ENCODE results near the gene ZNF524.
"Not testable (repeated sequence)": the region's sequence is repeated elsewhere in the genome, so short reads cannot be mapped to it uniquely, and the experiment has no call there.

DNA sequence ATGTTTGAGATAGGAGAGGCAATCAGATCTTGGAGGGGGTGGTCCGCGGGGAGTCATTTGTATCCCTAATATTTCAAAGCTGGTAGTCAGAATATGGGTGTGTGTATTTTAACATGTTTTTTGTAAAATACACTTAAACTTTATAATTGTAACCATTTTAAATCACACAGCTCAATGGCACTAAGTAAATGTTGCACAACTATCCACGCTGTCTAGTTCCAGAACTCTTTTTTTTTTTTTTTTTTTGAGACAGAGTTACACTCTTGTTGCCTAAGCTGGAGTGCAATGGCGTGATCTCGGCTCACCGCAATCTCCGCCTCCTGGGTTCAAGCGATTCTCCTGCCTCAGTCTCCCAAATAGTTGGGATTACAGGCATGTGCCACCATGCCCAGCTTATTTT, 16.2 kb upstream of the ZNF524 start:
- TF ChIP-seq, protein P1, sequence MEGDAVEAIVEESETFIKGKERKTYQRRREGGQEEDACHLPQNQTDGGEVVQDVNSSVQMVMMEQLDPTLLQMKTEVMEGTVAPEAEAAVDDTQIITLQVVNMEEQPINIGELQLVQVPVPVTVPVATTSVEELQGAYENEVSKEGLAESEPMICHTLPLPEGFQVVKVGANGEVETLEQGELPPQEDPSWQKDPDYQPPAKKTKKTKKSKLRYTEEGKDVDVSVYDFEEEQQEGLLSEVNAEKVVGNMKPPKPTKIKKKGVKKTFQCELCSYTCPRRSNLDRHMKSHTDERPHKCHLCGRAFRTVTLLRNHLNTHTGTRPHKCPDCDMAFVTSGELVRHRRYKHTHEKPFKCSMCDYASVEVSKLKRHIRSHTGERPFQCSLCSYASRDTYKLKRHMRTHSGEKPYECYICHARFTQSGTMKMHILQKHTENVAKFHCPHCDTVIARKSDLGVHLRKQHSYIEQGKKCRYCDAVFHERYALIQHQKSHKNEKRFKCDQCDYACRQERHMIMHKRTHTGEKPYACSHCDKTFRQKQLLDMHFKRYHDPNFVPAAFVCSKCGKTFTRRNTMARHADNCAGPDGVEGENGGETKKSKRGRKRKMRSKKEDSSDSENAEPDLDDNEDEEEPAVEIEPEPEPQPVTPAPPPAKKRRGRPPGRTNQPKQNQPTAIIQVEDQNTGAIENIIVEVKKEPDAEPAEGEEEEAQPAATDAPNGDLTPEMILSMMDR (IDR thresholded peaks at IDR 0.05): not testable (repeated sequence)
- not testable (repeated sequence) for TF ChIP-seq ZNF263 (CRISPR knock-in tag; IDR thresholded peaks at IDR 0.05; ENCODE audit: low read depth); SMAD3 (CRISPR knock-in tag; IDR thresholded peaks at IDR 0.05; ENCODE audit: borderline replicate concordance); TCF7 (CRISPR knock-in tag; IDR thresholded peaks at IDR 0.05; ENCODE audit: low read depth); NR1H2 (CRISPR knock-in tag; IDR thresholded peaks at IDR 0.05); ZNF121 (CRISPR knock-in tag; IDR thresholded peaks at IDR 0.05); TEAD1 (CRISPR knock-in tag; IDR thresholded peaks at IDR 0.05); JUN (CRISPR knock-in tag; IDR thresholded peaks at IDR 0.05); SP1 (CRISPR knock-in tag; conservative IDR thresholded peaks at IDR 0.05)
- TF ChIP-seq, protein P2, sequence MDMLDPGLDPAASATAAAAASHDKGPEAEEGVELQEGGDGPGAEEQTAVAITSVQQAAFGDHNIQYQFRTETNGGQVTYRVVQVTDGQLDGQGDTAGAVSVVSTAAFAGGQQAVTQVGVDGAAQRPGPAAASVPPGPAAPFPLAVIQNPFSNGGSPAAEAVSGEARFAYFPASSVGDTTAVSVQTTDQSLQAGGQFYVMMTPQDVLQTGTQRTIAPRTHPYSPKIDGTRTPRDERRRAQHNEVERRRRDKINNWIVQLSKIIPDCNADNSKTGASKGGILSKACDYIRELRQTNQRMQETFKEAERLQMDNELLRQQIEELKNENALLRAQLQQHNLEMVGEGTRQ (CRISPR knock-in tag; IDR thresholded peaks at IDR 0.05): not testable (repeated sequence)
- TF ChIP-seq, protein P3, sequence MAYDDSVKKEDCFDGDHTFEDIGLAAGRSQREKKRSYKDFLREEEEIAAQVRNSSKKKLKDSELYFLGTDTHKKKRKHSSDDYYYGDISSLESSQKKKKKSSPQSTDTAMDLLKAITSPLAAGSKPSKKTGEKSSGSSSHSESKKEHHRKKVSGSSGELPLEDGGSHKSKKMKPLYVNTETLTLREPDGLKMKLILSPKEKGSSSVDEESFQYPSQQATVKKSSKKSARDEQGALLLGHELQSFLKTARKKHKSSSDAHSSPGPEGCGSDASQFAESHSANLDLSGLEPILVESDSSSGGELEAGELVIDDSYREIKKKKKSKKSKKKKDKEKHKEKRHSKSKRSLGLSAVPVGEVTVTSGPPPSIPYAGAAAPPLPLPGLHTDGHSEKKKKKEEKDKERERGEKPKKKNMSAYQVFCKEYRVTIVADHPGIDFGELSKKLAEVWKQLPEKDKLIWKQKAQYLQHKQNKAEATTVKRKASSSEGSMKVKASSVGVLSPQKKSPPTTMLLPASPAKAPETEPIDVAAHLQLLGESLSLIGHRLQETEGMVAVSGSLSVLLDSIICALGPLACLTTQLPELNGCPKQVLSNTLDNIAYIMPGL (CRISPR knock-in tag; IDR thresholded peaks at IDR 0.05): not testable (repeated sequence)
- TF ChIP-seq, protein P4, sequence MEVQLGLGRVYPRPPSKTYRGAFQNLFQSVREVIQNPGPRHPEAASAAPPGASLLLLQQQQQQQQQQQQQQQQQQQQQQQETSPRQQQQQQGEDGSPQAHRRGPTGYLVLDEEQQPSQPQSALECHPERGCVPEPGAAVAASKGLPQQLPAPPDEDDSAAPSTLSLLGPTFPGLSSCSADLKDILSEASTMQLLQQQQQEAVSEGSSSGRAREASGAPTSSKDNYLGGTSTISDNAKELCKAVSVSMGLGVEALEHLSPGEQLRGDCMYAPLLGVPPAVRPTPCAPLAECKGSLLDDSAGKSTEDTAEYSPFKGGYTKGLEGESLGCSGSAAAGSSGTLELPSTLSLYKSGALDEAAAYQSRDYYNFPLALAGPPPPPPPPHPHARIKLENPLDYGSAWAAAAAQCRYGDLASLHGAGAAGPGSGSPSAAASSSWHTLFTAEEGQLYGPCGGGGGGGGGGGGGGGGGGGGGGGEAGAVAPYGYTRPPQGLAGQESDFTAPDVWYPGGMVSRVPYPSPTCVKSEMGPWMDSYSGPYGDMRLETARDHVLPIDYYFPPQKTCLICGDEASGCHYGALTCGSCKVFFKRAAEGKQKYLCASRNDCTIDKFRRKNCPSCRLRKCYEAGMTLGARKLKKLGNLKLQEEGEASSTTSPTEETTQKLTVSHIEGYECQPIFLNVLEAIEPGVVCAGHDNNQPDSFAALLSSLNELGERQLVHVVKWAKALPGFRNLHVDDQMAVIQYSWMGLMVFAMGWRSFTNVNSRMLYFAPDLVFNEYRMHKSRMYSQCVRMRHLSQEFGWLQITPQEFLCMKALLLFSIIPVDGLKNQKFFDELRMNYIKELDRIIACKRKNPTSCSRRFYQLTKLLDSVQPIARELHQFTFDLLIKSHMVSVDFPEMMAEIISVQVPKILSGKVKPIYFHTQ (CRISPR knock-in tag; IDR thresholded peaks at IDR 0.05): not testable (repeated sequence)

All from WTC11 (cell line).